Endothelial cell of umbilical vein (primary cell): ENCODE results near the gene SLC5A9.

Experiments
- EZH2 ChIP-seq: IDR thresholded peaks from 2 replicates; pipeline ENCODE4 v1.6.1; 2012; ENCODE audit warnings: borderline replicate concordance, low read depth, mild to moderate bottlenecking, moderate library complexity, low read length, inconsistent platforms; ENCODE audit not compliant: severe bottlenecking
- POLR2A ChIP-seq: IDR thresholded peaks from 2 replicates; pipeline ENCODE4 v1.6.1; 2012; ENCODE audit warnings: low read depth, mild to moderate bottlenecking, control low read depth, low read length
- POLR2AphosphoS5 ChIP-seq: IDR thresholded peaks from 2 replicates; pipeline ENCODE4 v1.6.1; 2012; ENCODE audit warnings: low read depth, mild to moderate bottlenecking, control low read depth, low read length, moderate library complexity; ENCODE audit not compliant: insufficient read depth
- TF ChIP-seq, protein P1 (sequence below), 2 donors: IDR thresholded peaks; 1 replicate in 1 of 2; 2 replicates in 1 of 2; pipeline ENCODE4 v1.5.1; 2011; ENCODE audit warnings: low read length in 2 of 2, mild to moderate bottlenecking in 2 of 2, moderate library complexity in 2 of 2, control low read depth in 1 of 2, inconsistent platforms in 1 of 2, low read depth in 1 of 2; ENCODE audit not compliant: insufficient read depth in 1 of 2; ENCODE audit errors: extremely low read depth in 1 of 2
- TF ChIP-seq, protein P2 (sequence below): IDR thresholded peaks from 2 replicates; pipeline ENCODE4 v1.6.1; 2011; ENCODE audit not compliant: insufficient read depth, insufficient read length

GRCh38 chr1:48196237-48196636 lies 26.3 kb upstream of the SLC5A9 start:
- TF ChIP-seq EZH2, result no peak
- TF ChIP-seq POLR2A, result no peak
- no peak for TF ChIP-seq POLR2AphosphoS5
- TF ChIP-seq, protein P1, sequence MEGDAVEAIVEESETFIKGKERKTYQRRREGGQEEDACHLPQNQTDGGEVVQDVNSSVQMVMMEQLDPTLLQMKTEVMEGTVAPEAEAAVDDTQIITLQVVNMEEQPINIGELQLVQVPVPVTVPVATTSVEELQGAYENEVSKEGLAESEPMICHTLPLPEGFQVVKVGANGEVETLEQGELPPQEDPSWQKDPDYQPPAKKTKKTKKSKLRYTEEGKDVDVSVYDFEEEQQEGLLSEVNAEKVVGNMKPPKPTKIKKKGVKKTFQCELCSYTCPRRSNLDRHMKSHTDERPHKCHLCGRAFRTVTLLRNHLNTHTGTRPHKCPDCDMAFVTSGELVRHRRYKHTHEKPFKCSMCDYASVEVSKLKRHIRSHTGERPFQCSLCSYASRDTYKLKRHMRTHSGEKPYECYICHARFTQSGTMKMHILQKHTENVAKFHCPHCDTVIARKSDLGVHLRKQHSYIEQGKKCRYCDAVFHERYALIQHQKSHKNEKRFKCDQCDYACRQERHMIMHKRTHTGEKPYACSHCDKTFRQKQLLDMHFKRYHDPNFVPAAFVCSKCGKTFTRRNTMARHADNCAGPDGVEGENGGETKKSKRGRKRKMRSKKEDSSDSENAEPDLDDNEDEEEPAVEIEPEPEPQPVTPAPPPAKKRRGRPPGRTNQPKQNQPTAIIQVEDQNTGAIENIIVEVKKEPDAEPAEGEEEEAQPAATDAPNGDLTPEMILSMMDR (IDR thresholded peaks at IDR 0.05; ENCODE audit: extremely low read depth in 1 of 2, insufficient read depth in 1 of 2, low read depth in 1 of 2, low read length in 2 of 2), result no peak
- TF ChIP-seq, protein P2, sequence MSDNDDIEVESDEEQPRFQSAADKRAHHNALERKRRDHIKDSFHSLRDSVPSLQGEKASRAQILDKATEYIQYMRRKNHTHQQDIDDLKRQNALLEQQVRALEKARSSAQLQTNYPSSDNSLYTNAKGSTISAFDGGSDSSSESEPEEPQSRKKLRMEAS, result no peak
